HG03159 (cell line): Measurements from ENCODE around the gene DYTN.
A peak's percentile ranks its signal among the peaks of the same experiment; 100 is the strongest.

ENCODE experiments used
- ATAC-seq: cut with Tn5 transposase; IDR thresholded peaks from one replicate; pipeline ENCODE4 v1.9.1; 2021; ENCODE audit warnings: mild to moderate bottlenecking, moderate library complexity; ENCODE audit not compliant: unreplicated experiment

The DYTN gene

DNA sequence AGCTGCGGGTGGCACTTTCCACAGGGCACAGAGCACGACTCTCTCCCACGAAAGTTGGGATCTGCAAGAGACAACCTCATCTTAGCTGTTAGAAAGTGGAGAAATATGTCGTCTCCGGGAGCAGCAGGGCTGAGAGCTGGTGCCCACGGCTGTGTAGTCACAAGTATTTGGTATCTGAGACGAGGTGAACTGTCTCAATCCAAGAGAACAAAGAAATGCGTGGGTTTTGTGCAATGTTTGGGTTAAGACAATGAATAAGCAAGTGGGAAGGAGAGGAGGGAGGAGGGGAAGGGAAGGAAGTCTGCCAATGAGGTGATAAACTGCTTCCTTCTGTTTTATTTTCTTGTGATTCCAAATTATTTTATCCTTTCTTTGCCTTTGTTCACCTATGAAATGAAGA, 18.0 kb downstream of the DYTN start:
- ATAC-seq: no peak

DNA sequence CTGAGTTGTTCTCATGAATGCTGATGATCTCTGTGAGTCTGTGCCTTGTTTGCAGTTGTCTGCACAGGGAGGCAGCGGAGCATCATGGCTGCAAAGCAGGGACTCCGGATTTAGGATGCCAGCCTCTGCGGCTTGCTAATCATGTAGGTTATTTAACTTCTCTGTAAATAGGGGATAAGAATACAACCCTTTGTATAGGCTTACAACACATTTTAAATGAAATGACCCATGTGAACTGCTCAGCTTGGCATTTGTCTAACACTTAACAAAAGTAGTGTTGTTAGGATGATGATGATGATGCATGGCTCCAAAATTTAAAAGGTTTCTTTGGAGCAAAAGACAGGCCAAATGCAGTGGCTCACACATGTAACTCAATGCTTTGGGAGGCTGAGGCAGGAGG, 19.4 kb downstream of the DYTN start:
- no peak for ATAC-seq

DNA sequence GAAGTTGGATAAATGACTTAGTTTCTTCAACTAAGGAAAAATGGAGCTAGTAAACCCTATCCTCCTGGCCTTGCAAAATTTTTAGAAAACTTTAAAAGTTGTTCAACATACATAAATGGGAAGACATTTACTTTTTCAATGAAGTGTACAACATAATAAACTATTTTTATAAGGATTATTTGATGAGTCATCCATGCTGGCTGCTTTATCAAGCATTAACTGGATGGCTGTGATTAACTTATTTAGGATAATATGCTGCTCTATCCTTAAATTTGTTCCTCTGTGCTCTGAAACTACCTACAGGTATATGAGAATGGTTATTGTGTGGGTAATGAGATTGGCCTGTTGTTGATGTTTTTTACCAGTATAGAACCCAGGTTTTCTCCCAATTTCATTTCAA, 21.3 kb downstream of the DYTN start:
- ATAC-seq: no peak

DNA sequence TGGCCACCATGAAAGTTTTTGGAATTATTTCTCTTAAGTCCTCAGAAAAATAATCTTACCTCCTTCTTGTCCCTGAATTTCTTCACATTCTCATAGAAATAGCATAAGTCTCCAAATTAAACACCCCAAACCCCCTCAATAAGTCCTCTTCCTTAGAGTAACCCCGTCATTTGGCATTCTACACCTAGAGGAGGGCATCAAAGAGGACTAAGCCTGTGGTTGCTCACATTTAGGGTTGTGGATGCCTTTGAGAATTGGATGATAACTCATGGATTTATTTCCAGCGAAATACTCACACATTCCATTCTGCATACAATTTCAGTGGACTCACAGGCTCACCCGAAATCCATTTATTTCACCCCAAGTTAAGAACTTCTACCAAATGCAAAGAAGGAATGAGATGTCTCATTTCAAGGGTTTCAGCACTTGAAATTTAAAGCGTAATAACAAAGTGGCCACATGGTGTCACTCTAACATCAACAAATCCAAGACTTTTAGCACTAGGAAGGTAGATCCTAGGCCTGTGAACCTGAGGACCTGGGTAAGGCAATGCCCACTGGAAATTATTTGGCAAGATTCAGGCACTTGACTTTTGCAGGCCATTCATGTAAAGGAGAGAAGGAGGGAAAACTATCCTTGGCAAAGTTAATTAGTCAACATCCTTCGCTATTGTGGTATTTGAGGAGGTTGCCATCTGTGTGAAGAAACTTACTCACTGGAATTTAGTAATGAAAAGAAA, 24.6 kb downstream of the DYTN start:
- peak; percentile 74 for ATAC-seq

DNA sequence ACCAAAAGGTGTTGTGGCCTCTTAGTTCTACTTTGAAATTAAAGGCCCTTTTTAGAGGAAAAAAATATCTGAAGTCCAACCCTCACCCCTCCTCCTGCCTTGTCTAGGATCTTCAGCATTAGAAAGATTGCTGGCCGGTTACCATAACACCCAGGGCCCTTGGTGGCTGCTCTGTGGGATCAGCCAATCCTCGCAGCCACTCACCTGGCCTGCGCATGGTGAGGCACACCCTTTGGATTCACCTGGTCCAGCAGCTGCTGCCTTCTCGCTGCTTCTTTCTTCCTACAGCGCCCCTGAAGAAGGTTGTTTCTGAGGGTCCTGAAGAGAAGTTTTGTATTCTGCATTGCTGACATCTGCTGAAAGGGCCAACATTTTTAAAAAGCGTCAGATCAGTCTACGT, 25.2 kb downstream of the DYTN start:
- no peak for ATAC-seq

DNA sequence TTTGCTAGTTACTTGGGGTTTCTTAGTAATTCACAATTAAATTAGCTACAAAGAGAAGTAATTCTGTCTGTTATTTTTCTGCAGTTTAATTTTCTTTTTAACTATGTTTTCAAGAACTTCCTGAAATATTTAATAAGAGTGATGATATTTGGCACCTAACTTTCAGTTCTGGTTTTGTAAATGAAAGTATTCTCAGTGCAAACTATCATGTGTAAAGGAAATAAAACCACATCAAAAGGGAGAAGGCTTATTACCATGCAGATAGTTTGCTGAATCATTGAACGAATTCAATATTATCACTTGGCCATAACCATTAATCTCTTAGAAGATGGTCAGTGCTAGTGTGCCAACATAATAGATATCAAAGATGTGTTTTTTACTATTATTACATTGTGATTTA, 29.2 kb downstream of the DYTN start:
- no peak for ATAC-seq

DNA sequence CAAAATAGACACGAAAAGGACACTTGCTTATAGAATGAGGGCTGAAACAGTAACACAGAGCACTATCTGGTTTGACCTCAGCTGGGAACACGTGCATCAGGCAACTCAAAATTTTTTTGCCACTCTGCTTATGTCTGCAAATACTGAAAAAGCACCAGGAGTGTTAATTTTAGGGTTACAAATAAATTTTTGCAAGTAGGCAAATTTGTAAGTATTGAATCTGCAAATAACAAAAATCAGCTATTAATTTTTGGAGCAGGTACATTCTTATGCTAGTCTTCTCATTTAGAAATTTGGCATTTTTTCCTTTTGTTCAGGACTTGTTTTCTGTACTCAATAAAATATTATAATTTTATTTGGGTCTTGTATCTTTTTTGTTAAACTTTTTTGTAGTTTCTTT, 29.7 kb downstream of the DYTN start:
- no peak for ATAC-seq

DNA sequence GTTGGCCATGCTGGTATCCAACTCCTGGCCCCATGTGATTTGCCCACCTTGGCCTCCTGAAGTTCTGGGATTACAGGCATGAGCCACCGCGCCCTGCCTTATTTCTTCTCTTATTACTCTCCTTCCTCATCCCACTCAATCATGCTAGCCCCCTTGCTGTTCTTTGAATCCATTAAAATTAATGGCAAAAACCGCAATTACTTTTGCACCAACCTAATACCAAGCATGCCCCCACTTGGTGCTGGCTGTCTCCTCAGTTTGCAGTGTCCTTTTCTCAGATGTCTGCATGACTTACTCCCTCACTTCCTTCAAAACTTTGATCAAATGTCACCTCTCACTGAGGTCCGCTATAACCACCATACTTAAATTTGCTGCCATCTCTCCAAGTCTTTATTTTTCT, 34.6 kb downstream of the DYTN start:
- no peak for ATAC-seq

DNA sequence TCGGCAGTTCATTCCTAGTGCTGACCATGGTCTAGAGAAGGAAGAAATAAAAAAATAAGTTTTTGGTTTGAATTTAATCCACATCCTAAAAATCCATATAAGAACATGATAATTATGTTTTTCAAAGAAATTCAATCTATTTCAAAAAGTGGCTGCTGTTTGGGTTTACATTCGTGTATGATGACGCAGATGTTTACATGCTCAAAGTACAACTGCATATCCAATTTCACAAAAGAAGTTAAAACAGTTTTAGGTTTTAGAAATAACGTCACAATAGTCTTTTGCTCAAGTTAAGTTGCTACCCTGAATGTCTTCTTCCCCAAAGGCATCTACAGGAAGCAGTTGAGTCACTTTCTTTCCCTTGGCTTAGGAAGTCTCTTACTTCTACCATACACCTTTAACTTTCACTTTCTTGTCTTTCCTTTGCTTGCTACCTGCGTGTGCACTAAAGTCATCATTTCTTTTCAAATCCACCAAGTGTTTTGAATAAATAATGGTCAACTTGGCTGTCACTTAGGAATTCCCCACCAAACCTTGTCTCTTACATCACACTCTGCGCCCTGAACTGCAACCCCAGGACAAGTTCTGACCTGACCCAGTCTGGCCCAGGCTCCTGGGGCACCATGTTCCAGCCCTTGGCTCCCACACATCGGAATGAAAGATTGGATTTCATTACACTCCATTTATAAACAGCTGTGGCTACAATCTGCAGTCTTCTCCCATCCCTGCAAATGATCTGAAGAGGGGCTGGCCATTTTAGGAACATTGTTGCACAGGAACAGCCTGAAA, 47.5 kb downstream of the DYTN start:
- ATAC-seq: no peak

DNA sequence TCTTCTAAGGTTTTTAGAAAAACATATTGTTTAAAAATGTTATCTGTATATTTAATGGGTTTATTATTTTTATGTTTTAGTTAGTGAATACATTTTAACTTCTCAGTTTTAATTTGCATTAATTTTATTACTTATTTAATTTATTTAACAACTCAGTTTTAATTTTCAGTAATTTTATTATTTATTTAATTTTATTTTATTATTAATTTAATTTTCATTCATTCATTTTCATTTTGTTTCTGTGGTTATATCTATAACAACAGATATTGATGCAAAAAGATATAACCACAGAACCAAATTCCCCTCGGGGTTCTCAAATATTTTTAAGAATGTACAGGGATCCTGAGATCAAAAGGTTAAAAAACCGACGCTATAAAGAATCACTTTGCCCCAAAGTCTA, 52.9 kb downstream of the DYTN start:
- ATAC-seq: no peak

DNA sequence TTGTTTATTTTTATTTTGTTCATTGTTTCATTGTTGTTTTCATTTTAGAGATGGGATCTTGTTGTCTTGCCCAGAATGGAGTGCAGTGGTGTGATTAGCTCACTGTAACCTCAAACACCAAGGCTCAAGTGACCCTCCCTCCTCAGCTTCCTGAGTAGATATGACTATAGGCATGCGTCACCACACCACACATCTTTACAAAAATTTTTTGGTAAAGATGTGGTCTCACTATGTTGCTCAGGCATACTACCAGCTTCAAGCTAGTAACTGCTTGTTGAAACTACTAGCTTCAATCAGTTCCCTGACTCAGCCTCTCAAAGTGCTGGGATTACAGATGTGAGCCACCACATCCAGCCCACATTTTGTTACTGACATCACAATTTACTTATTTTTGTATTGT, 61.1 kb downstream of the DYTN start:
- no peak for ATAC-seq

DNA sequence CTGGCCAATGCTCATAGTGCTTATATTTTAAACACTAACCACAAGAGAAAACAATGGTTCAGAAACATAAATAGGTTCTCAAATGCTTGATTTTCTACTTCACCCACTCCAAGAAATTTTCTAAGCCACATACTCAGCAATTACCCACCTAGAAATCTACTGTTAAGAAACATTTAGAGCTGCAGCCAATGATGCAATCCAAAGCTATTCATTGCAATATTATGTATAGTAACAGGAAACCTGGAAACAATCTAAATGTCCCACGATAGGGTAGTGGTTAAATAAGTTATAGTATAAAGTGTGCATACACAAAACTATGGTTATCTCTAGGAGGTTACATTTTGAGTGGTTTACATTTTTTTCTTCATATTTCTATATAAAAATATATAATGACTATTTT, 70.2 kb downstream of the DYTN start:
- no peak for ATAC-seq

DNA sequence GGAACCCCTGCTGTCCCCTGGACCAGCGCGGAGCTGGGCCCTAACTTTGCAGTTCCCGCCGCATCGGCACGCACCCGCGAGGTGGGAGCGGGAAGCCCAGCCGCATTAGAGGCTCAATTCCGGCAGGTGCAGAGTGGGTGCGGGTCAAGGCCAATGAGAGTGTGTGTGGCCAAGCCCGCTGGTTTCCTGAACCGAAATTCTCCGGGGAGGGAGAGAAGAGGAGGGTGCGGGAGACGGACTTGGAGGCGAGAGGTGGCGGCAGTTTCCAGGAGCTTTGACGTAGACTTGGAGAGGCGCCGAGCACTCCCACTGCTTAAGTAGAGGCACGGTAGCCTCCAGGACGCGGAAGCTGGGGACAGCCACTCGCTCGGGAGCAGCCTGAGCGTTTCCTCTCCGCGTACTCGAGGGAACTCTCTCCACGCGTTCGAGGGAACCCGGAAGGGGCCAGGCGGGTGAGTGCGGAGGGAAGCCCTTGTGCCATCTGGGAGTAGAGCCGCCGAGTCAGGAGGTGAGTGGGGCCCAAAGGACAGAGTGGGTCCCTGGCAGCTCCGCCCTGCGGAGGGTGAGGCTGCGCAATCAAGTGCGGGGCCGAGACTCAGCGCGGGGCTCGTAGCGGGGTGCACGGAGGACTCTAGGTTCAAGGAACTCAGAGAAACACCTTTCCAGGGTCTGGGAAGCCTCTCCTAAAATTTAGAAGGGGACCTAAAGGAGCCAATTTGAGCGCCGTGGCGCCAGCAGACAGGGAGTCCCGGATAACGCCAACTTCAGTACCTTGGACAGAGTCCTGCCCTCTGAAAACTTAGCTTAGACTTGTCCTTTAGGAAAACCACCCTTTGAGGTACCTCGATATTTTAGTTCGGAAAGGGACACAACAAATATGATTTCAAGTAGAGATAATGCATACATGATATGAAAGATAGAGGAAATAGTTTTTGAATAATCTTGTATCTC, 75.8 kb downstream of the DYTN start, which contains the start of gene FAM237A:
TSS of gene FAM237A (plus strand) at position 413 of the 951 bp plus-strand sequence. CDS start 1,750 bp downstream, outside the sequence.
- ATAC-seq: no peak

DNA sequence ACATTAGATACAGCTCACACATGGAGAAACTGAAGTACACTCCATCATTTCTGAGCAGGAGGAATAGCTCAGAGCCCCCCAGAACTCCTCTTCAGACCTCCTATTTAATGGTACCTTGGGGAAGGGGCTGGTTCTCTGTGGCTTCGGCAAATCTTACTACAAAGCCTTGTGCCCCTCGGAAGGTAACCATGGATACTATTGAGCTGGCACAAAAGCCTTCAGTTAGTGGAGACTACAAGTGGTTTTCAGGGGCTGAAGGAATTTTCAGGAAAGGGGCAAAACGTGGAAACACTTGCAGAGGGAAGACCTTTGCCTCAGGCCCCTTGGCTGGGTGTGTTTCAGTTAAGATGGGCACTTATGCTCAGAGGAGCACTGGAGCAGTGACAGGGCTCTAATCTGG, 77.0 kb downstream of the DYTN start:
- ATAC-seq: no peak

DNA sequence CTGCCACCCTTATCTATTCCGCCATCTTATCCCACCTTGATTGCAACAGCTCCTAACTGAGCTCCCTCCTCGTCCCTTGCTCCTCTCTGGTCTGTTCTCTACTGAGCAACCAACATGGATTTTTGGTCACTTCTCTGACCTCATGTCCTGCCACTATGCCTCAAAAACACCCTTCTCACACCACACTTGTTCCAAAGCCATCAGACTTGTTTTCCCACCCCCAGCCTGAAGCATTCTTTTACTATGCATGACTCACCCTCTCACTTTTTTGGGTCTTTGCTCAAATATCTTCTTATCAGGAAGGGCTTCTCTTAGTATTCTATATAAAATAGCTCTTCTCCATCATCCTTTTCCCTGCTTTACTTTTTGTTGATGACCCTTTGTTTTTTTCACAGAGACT, 78.6 kb downstream of the DYTN start:
- no peak for ATAC-seq

DNA sequence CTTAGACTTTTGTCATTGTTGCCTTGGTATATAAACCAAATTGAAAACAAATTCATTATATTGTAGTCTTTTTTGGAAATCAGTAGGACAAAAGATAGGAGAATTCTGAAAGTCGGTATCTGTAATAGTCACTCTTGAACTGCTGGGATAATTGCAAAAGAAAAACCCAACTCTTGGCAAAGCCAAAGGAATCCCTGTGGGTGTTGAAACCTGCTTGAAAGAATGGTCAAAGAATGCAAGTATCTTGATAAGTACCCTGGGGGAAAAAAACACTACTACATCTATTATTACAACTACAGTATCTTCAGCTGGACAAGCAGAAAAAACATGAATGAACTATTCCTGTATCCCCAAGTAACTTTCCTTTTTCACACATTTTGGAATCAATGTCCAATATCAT, 83.2 kb downstream of the DYTN start:
- ATAC-seq: no peak

DNA sequence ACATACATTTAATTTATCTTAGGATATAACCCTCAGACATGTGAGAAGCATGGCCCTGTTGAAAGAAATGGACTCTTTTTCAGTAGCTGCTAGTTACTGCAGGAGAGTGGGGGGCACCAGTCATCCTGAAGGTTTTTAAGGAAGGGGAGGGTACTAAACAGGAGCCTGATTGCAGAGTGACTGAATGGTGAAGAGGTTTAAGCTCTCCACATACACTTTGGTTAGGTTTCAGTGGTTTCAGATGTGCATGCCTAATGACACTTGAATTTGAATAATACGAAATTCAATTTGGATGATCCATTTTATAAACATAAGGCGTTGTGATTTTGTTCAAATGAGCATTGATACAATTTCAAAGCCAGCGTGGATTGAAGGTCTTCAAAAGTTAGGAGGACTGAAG, 86.9 kb downstream of the DYTN start:
- ATAC-seq: no peak

DNA sequence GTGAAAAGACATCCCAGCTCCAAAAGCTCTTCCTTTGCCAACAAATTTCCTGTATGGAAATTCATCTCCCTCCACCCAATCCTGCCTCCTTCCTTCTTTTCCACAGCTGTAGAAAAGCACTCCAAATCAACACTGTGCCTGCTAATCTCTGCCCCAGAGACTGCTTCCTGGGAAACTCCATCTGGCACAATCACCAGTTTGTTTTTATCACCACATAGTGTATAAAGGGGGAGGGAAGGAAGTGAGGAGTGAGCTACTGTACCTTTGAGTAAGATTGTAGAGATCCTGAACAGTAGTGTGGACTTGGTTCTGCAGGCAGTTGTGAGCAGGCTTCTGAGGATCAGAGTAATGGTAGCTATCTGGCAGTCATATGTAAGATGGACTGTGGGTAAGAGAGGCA, 90.6 kb downstream of the DYTN start:
- ATAC-seq: no peak

DNA sequence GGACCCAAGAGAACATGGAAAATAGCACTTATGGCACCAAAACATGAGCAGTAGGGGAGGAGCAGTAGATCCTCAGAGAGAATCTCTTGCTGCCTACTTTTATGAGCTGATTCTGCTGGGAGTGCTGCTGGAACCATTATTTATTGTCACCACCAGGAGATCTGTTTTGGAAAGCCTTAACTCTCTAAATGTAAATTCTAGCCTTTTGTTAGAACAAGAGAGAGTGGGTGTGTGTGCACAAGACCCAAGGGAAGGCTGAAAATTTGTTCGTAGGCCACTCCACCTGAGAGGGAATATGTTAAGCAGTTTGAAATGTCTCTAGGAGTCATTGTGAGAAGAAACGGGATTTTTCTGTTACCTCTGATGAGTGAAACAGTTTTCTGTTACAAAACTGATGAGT, 92.1 kb downstream of the DYTN start:
- no peak for ATAC-seq

DNA sequence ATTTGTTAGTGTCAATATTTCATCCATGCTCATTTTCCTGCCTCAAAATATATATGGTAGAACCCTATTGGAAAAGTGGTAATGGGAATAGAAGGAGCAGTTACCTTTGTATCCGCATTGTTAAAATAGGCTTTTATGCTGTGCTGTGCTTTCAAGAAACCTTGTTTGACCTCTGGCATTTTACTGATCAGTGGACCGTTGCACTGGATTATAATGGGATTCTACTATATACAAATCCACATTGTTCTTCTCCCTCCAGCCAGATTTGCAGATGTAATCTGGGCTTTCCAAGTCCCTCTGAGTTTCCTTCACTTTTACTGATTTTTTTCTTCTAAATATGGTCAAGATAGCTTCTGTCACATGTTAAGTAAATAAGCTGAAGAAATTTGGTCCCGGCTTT, 99.2 kb downstream of the DYTN start:
- ATAC-seq: no peak

DNA sequence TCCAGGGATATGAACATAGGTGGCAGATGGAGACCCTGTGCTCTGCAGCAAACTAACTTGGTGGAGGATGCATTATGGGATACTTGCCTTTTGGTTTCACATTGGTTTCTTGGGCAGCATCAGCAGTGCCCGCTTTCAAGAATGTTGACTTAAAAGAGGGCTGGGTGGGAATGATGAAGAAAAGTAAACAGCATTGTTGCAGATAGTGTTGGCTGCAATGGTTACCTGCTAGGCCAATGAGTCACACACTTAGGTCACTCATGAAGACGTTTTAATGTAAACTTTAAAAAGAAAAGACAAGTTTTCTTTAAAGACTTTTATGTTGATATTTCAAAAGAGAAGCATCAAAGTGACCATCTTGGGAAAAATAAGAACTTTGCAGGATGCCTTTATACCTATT, 102.0 kb downstream of the DYTN start:
- no peak for ATAC-seq
